Vagina (tissue), 2 donors: ENCODE measurements around the gene MRPS18C. TPM values are rescaled to one million over a fixed set of nuclear protein-coding genes. Genes with fewer than 3 reads are reported as not detected.
A peak's percentile ranks its signal among the peaks of the same experiment; 100 is the strongest.
"Not testable (repeated sequence)": the region's sequence is repeated elsewhere in the genome, so short reads cannot be mapped to it uniquely, and the experiment has no call there.

Experiments used
- DNase-seq, 2 donors: peaks; one replicate each; pipeline ENCODE4 v3.0.0-alpha.2; 2017; ENCODE audit errors: extremely low spot score in 2 of 2
- H3K27ac ChIP-seq: fragments of 200-600 bp; sonication (generic); one replicate; pipeline ENCODE4 v1.5.1; 2019
- H3K27me3 ChIP-seq: fragments of 200-600 bp; sonication (generic); one replicate; pipeline ENCODE4 v1.5.1; 2019
- H3K36me3 ChIP-seq, 2 donors: fragments of 200-600 bp; sonication (generic); one replicate each; pipeline ENCODE4 v1.5.1; 2017 to 2019
- H3K4me1 ChIP-seq: fragments of 200-600 bp; sonication (generic); one replicate; pipeline ENCODE4 v1.5.1; 2019
- H3K4me3 ChIP-seq, 2 donors: fragments of 200-600 bp; sonication (generic); 1 replicate in 1 of 2; 2 replicates in 1 of 2; pipeline ENCODE4 v1.5.1; 2016 to 2019
- H3K9me3 ChIP-seq: fragments of 200-600 bp; sonication (generic); one replicate; pipeline ENCODE4 v1.5.1; 2019
- CTCF ChIP-seq, 3 experiments: fragments of 450-650 bp in 2 of 3; fragments of 200-600 bp in 1 of 3; sonication (generic) in 1 of 3; IDR thresholded peaks; one replicate each; pipeline ENCODE4 v1.5.1; 2017 to 2019; ENCODE audit warnings: antibody characterized with exemption in 3 of 3, mild to moderate bottlenecking in 2 of 3, moderate library complexity in 2 of 3
- POLR2A ChIP-seq, 2 donors: fragments of 450-650 bp; IDR thresholded peaks; one replicate each; pipeline ENCODE4 v1.6.1; 2017; ENCODE audit warnings: antibody characterized with exemption in 2 of 2, mild to moderate bottlenecking in 2 of 2, moderate library complexity in 2 of 2
- POLR2AphosphoS5 ChIP-seq, 2 donors: sonication (generic); formaldehyde crosslinking; IDR thresholded peaks; one replicate each; pipeline ENCODE4 v1.9.0; 2017; ENCODE audit warnings: antibody characterized with exemption in 2 of 2, mild to moderate bottlenecking in 2 of 2, low read depth in 1 of 2; ENCODE audit not compliant: insufficient read depth in 1 of 2
- intact Hi-C: fragments of 100-400 bp; cut with DNase I; formaldehyde crosslinking; loops from one replicate; pipeline ENCODE4 v1.15.1; 2023
- total RNA-seq: library from RNA; depleted of rRNA; stranded (reverse); fragments of >200 nt; gene quantifications from one replicate; pipeline ENCODE4 v1.2.3, GENCODE V29; 2016

The MRPS18C gene
- total RNA-seq, 1 donor from 2014 or later: 15.2 TPM

- DNase-seq: no peak
- H3K27me3 ChIP-seq: no peaks in the 10 kb centered on the region
- H3K27ac ChIP-seq: no peak overlapping the region
- intact Hi-C loops: loop anchor here (10.0 kb wide), 1 partner anchor 137 kb away; no protein-coding TSS in a partner anchor
- H3K9me3 ChIP-seq: no peaks in the 10 kb centered on the region
- TF ChIP-seq CTCF (IDR thresholded peaks at IDR 0.05) (no peak), POLR2AphosphoS5 (IDR thresholded peaks at IDR 0.05; ENCODE audit: insufficient read depth in 1 of 2, low read depth in 1 of 2) (no peak), POLR2A (IDR thresholded peaks at IDR 0.05) (no peak)
- H3K36me3 ChIP-seq: no peaks in the 10 kb centered on the region
- H3K4me1 ChIP-seq: no peaks in the 10 kb centered on the region
- H3K4me3 ChIP-seq: no peak overlapping the region
Observed at GRCh38 chr4:83498187-83498586, 42.3 kb downstream of the MRPS18C start.

- H3K4me3 ChIP-seq, intact Hi-C loops, H3K27ac ChIP-seq: not testable (repeated sequence)
Observed at GRCh38 chr4:83501671-83502070, 45.8 kb downstream of the MRPS18C start.

GRCh38 chr4:83503974-83504373 is 48.1 kb downstream of the MRPS18C start:
- Histone ChIP-seq H3K9me3 (no peaks in the 10 kb centered on the region), H3K4me1 (no peaks in the 10 kb centered on the region), H3K27me3 (no peaks in the 10 kb centered on the region), H3K27ac (no peak overlapping the region), H3K4me3 (no peak overlapping the region), H3K36me3 (no peaks in the 10 kb centered on the region)
- intact Hi-C loops: no loop called here
- TF ChIP-seq POLR2AphosphoS5 (IDR thresholded peaks at IDR 0.05; ENCODE audit: insufficient read depth in 1 of 2, low read depth in 1 of 2) (no peak), POLR2A (IDR thresholded peaks at IDR 0.05) (no peak), CTCF (IDR thresholded peaks at IDR 0.05) (no peak)
- DNase-seq: no peak

More at GRCh38 chr4:83501671-83502070, 45.8 kb downstream of the MRPS18C start:
- H3K36me3 ChIP-seq, H3K4me1 ChIP-seq, H3K27me3 ChIP-seq, DNase-seq, H3K9me3 ChIP-seq: not testable (repeated sequence)

GRCh38 chr4:83504503-83504902 is 48.6 kb downstream of the MRPS18C start:
- H3K27me3 ChIP-seq: no peaks in the 10 kb centered on the region
- no peak for DNase-seq
- intact Hi-C loops: no loop called here
- H3K27ac ChIP-seq: no peak overlapping the region
- no peak overlapping the region for H3K4me3 ChIP-seq
- no peaks in the 10 kb centered on the region for H3K9me3 ChIP-seq
- no peaks in the 10 kb centered on the region for H3K36me3 ChIP-seq
- H3K4me1 ChIP-seq: no peaks in the 10 kb centered on the region
- TF ChIP-seq CTCF (IDR thresholded peaks at IDR 0.05) (no peak), POLR2A (IDR thresholded peaks at IDR 0.05) (no peak)

- Histone ChIP-seq H3K4me1 (no peaks in the 10 kb centered on the region), H3K9me3 (no peaks in the 10 kb centered on the region), H3K36me3 (no peaks in the 10 kb centered on the region), H3K27ac (no peak overlapping the region), H3K4me3 (no peak overlapping the region), H3K27me3 (no peaks in the 10 kb centered on the region)
- DNase-seq: no peak
- intact Hi-C loops: no loop called here
- TF ChIP-seq POLR2A (IDR thresholded peaks at IDR 0.05): no peak
- no peak for TF ChIP-seq POLR2AphosphoS5 (IDR thresholded peaks at IDR 0.05; ENCODE audit: insufficient read depth in 1 of 2, low read depth in 1 of 2)
- no peak for TF ChIP-seq CTCF (IDR thresholded peaks at IDR 0.05)
Observed at GRCh38 chr4:83504996-83505395, 49.1 kb downstream of the MRPS18C start.

- DNase-seq, H3K9me3 ChIP-seq, H3K27me3 ChIP-seq, intact Hi-C loops, H3K4me1 ChIP-seq, H3K4me3 ChIP-seq, H3K27ac ChIP-seq, H3K36me3 ChIP-seq: not testable (repeated sequence)
- TF ChIP-seq CTCF (IDR thresholded peaks at IDR 0.05): peak; percentile 39 to 59 (median 45)
Observed at GRCh38 chr4:83509156-83509585, 53.3 kb downstream of the MRPS18C start.
